ENCODE measurements around the gene CYP21A2.
"Not testable (repeated sequence)": the region's sequence is repeated elsewhere in the genome, so short reads cannot be mapped to it uniquely, and the experiment has no call there.

DNA sequence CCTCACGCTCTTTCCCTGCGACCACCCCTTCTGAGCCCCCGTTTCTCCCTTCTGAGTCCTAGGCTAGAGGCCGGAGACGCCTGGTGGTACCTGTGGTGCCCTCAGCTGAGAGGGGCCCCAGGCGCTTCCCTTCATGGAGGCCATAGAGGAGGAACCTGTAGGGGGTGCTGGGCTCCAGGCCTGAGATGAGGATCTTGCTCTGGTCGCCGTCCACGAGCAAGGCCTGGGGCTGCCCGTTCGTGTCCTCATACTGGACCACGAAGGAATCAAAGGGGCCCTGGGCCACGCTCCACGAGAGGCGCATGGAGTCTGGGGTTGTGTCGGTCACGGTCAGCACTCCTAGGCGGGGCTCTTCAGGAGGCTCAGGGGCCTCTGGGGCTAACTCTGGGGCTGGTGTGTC lies 6.7 kb downstream of the CYP21A2 start:
- not testable (repeated sequence) for TF ChIP-seq POLR2A, TAF1 (IDR thresholded peaks at IDR 0.05; ENCODE audit: low read depth, low read length)

Data from GM12891 (cell line).